ENCODE results near the gene DOCK8. TPM values are rescaled to one million over a fixed set of nuclear protein-coding genes. Genes with fewer than 3 reads are reported as not detected.

Gene DOCK8
- total RNA-seq, 1 donor from 2014 or later = 4.4 TPM

DNA sequence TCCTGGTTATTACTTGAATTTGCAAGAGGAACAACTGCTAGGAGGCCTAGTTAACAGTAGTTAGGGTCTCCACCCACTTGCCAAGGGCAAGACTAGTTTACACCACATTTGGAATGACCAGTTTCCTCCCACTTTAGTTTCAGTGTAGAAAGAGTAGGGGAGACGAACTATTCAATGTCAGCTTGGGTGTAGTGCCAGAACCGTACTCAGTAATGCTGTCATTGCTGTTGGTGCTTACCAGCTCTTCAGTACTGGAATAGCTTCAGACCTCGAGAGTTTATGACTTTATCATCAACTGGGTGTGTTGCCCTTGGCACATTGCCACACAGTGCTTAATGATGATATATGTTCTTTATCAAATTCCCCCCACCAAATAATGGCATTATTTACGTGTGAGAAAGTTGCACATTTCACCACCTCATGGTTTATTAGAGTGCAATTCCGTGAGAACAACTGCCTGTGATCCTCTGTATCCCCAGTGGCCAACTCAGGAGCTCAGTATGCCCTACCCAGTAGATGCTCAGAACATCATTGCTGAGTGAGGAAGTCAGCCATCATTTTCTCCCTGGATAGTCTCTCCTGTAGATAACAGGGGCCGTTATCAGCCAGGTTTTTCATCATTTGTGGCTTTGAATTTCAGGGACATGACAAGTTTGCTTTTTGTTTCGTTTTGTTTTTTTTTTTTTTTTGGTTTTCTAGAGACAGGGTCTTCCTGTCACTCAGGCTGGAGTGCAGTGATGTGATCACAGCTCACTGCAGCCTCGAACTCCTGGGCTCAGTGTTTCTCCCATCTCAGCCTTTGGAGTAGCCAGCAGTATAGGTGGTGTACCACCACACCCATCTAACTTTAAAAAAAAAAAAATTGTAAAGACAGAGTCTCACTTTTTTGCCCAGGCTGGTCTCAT lies 67.3 kb downstream of the DOCK8 start:
- no peaks in the 10 kb centered on the region for H4K20me1 ChIP-seq (ENCODE audit: insufficient read depth, low read length)
- TF ChIP-seq, protein P1, sequence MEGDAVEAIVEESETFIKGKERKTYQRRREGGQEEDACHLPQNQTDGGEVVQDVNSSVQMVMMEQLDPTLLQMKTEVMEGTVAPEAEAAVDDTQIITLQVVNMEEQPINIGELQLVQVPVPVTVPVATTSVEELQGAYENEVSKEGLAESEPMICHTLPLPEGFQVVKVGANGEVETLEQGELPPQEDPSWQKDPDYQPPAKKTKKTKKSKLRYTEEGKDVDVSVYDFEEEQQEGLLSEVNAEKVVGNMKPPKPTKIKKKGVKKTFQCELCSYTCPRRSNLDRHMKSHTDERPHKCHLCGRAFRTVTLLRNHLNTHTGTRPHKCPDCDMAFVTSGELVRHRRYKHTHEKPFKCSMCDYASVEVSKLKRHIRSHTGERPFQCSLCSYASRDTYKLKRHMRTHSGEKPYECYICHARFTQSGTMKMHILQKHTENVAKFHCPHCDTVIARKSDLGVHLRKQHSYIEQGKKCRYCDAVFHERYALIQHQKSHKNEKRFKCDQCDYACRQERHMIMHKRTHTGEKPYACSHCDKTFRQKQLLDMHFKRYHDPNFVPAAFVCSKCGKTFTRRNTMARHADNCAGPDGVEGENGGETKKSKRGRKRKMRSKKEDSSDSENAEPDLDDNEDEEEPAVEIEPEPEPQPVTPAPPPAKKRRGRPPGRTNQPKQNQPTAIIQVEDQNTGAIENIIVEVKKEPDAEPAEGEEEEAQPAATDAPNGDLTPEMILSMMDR (IDR thresholded peaks at IDR 0.05; ENCODE audit: insufficient read depth, low read depth, low read length) = no peak
- no peak for TF ChIP-seq EZH2 (IDR thresholded peaks at IDR 0.05; ENCODE audit: insufficient read depth, low read length)
- no peak overlapping the region for H3K4me2 ChIP-seq (ENCODE audit: low read length)
- H3K4me1 ChIP-seq (ENCODE audit: insufficient read depth, low read length) = no peaks in the 10 kb centered on the region
- no peak overlapping the region for H3K27ac Mint-ChIP-seq (ENCODE audit: unreplicated experiment)
- H3K4me1 Mint-ChIP-seq (ENCODE audit: low read depth, unreplicated experiment) = no peaks in the 10 kb centered on the region
- DNase-seq (ENCODE audit: low read depth) (no peak), FAIRE-seq (no peak)
- no peak overlapping the region for H3K9ac ChIP-seq (ENCODE audit: low read length)
- H3K4me3 Mint-ChIP-seq (ENCODE audit: unreplicated experiment) = no peak overlapping the region
- no peaks in the 10 kb centered on the region for H3K27me3 ChIP-seq (ENCODE audit: insufficient read depth, low read length)
- H3K4me3 ChIP-seq (ENCODE audit: insufficient read depth, low read depth, low read length) = no peak overlapping the region
- H3K79me2 ChIP-seq (ENCODE audit: insufficient read depth, low read length) = no peaks in the 10 kb centered on the region
- no peak overlapping the region for H3K27ac ChIP-seq (ENCODE audit: low read depth, low read length)
- no peaks in the 10 kb centered on the region for H3K9me3 Mint-ChIP-seq (ENCODE audit: unreplicated experiment)
- H3K9me3 ChIP-seq (ENCODE audit: insufficient read depth, low read depth, low read length) = no peaks in the 10 kb centered on the region
- H3K36me3 ChIP-seq (ENCODE audit: insufficient read depth, low read length) = no peaks in the 10 kb centered on the region
- no peaks in the 10 kb centered on the region for H3K36me3 Mint-ChIP-seq (ENCODE audit: low read depth, unreplicated experiment)
- no peak overlapping the region for H2AFZ ChIP-seq (ENCODE audit: low read depth, low read length)
- no peaks in the 10 kb centered on the region for H3K27me3 Mint-ChIP-seq (ENCODE audit: low read depth, unreplicated experiment)

GRCh38 chr9:286071-286740 lies 71.5 kb downstream of the DOCK8 start:
- DNase-seq (ENCODE audit: low read depth) (no peak), FAIRE-seq (no peak)
- H3K4me3 ChIP-seq (ENCODE audit: insufficient read depth, low read depth, low read length) = no peak overlapping the region
- TF ChIP-seq, protein P1 (IDR thresholded peaks at IDR 0.05; ENCODE audit: insufficient read depth, low read depth, low read length) = no peak
- no peak for TF ChIP-seq EZH2 (IDR thresholded peaks at IDR 0.05; ENCODE audit: insufficient read depth, low read length)
- no peaks in the 10 kb centered on the region for H3K9me3 ChIP-seq (ENCODE audit: insufficient read depth, low read depth, low read length)
- no peaks in the 10 kb centered on the region for H4K20me1 ChIP-seq (ENCODE audit: insufficient read depth, low read length)
- no peak overlapping the region for H2AFZ ChIP-seq (ENCODE audit: low read depth, low read length)
- no peaks in the 10 kb centered on the region for H3K4me1 ChIP-seq (ENCODE audit: insufficient read depth, low read length)
- no peak overlapping the region for H3K27ac Mint-ChIP-seq (ENCODE audit: unreplicated experiment)
- H3K9me3 Mint-ChIP-seq (ENCODE audit: unreplicated experiment) = no peaks in the 10 kb centered on the region
- H3K79me2 ChIP-seq (ENCODE audit: insufficient read depth, low read length) = no peaks in the 10 kb centered on the region
- H3K4me2 ChIP-seq (ENCODE audit: low read length) = no peak overlapping the region
- H3K27ac ChIP-seq (ENCODE audit: low read depth, low read length) = no peak overlapping the region
- no peak overlapping the region for H3K9ac ChIP-seq (ENCODE audit: low read length)
- no peak overlapping the region for H3K4me3 Mint-ChIP-seq (ENCODE audit: unreplicated experiment)
- H3K36me3 ChIP-seq (ENCODE audit: insufficient read depth, low read length) = no peaks in the 10 kb centered on the region
- no peaks in the 10 kb centered on the region for H3K27me3 Mint-ChIP-seq (ENCODE audit: low read depth, unreplicated experiment)
- no peaks in the 10 kb centered on the region for H3K4me1 Mint-ChIP-seq (ENCODE audit: low read depth, unreplicated experiment)
- H3K36me3 Mint-ChIP-seq (ENCODE audit: low read depth, unreplicated experiment) = no peaks in the 10 kb centered on the region
- peaks cover 2% of the 10 kb centered on the region for H3K27me3 ChIP-seq (ENCODE audit: insufficient read depth, low read length)
